ENCODE measurements around the gene FGA.
A peak's percentile ranks its signal among the peaks of the same experiment; 100 is the strongest.

FGA gene

DNA sequence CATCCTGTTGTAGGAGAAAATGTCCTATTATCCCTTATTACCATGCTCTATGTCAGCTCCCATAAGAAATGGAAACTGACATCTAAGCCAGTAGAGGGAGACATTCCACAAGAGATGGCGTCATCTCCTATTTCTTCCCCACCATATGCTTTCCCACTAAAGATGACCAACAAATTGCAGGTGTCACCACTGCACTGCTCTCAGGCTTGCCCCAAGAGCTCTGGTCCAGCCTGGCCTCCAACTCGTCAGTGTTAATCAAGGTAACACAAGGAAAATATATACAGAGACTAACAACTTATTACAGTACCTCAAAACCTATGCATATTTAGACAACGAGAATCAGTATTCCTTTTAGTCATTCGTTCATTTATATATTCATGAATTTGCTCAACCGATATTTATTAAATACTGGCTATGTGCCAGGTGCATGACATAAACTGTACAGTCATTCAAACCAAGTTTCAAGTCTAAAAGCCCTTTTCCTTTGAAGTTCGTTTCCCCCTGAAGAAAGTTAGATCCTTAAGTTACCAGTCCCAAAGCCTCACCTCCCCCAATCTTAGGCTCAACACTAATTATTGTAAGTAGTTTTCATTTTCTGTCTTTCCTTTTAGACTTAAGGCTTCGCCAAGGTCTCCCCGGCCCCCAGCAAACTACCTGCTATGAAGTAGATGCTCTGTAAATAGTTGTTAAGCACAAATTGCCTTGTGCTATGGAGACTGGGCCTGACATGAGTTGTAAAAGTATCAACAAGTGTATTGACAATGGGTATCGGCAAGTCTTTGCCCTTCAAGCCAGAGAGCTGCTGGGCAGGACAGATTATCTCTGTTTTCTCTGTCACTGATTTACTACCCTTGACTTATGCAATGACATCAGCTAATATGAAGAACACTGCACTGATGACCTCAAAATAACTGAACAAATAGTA, 30.8 kb downstream of the FGA start:
- no peak for DNase-seq (ENCODE audit: low read depth)
- H3K4me3 ChIP-seq (ENCODE audit: low read length) = no peak overlapping the region
- peak; percentile 69 for TF ChIP-seq CTCF (conservative IDR thresholded peaks at IDR 0.05; ENCODE audit: low read depth, low read length)

DNA sequence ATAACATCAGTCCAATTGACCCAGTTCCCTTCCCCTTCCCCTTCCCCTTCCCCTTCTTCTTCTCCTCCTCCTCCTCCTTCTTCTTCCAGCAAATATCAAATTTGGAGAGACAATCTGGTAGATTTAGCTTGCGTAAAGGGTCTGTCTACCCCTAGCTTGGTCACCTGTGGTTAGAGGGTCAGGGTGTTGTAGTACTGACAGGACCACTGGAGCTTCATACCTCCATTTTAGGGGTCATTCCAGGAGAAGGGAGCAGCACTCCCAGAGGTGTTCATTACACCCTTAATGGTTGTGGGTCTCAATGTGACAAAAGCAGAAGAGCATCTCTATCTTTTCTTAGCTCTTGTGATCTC, 31.4 kb downstream of the FGA start:
- no peak overlapping the region for H3K4me3 ChIP-seq (ENCODE audit: low read length)
- DNase-seq (ENCODE audit: low read depth) = no peak
- no peak for TF ChIP-seq CTCF (conservative IDR thresholded peaks at IDR 0.05; ENCODE audit: low read depth, low read length)

DNA sequence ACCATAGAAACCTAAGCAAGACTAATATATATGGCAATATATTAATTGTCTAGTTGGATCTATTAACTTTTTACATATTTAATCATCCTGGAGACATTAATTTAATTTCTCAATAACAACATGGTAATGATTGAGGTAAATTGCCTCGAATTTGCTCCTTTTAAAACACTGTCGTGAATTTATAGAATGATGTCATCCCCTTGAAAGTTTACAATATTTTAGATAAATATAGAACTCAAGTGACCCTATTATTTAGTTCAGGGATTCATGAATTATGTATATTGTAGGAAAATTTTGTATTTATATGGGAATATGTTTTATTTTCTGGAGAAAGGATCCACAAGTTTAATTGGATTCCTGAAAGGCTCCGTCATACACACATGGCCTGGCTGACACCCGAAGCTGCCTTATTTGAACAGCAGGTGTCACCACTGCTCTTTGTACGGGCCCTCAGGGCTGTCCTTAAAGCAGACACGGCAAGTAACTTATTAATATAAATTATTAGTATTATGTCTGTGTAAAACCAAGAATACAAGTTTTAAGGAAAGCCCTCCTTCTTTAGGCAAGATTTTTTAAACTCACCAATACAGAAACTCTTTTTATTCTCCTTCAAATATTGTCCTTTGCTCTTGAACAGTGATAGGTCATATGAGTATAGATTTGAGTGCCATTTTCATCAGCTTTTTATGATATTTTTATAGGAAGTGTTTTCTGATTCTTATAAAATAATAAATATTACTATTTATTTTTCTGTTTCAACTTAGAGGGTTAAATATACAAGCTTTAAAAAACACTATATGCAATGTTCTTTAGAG, 38.5 kb downstream of the FGA start:
- H3K4me3 ChIP-seq (ENCODE audit: low read length) = no peak overlapping the region
- TF ChIP-seq CTCF (conservative IDR thresholded peaks at IDR 0.05; ENCODE audit: low read depth, low read length) = peak; percentile 88
- DNase-seq (ENCODE audit: low read depth) = peak; percentile 52

DNA sequence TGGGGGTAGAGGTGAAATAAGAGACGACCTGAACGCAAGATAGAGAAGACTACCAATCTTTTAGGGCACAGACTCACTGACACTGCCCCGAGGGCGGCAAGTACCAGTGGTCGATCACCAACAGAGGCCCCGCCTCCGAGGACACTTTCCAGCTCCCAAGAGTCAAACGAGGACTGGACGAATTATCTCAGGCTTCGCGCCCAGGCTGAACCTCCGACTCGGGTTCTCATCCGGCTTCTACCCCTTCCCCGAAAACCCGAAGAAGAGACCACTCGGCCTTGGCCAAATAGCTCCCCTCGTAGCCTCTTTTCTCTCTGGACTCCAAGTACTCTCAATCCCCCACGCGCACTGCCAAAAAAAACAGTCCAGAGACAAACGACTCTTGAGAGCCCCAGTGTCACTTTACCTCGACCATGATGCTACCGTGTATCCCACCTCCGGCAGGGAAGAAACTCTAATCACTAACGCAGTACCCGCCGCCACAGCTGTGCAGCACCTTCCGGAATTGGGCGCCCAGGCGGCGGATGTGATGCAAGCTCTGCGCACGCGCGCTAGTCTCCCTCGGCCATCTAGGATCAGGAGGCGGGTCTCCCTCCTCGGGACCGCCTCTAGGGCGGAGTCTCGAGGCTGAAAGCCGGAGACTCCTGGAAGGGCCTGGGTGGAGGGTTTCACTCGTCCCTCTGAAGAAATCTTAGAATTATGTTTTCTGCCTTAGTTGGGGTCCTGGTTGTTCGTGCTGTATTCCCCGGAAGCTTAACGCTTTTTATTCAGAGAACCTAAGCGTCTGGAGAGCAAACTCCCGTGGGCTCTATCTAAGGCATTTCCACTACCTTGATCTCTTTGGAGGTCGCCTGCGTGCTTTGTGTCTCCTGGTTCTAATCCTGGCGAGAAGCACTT, 40.4 kb downstream of the FGA start, which contains the start of gene PLRG1:
Gene PLRG1, minus strand, starts transcription at position 507 of the 897 bp plus-strand sequence. Its CDS starts 92 bp downstream, at position 415.
- peak; percentile 2 for TF ChIP-seq CTCF (conservative IDR thresholded peaks at IDR 0.05; ENCODE audit: low read depth, low read length)
- H3K4me3 ChIP-seq (ENCODE audit: low read length) = peak within 1 kb of the TSS; percentile 99
- peak; percentile 66 for DNase-seq (ENCODE audit: low read depth)

GRCh38 chr4:154545689-154546088, 44.9 kb downstream of the FGA start:
- TF ChIP-seq CTCF (conservative IDR thresholded peaks at IDR 0.05; ENCODE audit: low read depth, low read length) = peak; percentile 37
- no peak overlapping the region for H3K4me3 ChIP-seq (ENCODE audit: low read length)
- DNase-seq (ENCODE audit: low read depth) = no peak

GRCh38 chr4:154542271-154542879, 48.2 kb downstream of the FGA start:
- no peak for TF ChIP-seq CTCF (conservative IDR thresholded peaks at IDR 0.05; ENCODE audit: low read depth, low read length)
- H3K4me3 ChIP-seq (ENCODE audit: low read length) = no peak overlapping the region
- DNase-seq (ENCODE audit: low read depth) = no peak
